ENCODE measurements around the gene CAMTA1.

CAMTA1 gene

GRCh38 chr1:7248549-7249199, 463.4 kb downstream of the CAMTA1 start:
- DNase-seq = no peak

DNA sequence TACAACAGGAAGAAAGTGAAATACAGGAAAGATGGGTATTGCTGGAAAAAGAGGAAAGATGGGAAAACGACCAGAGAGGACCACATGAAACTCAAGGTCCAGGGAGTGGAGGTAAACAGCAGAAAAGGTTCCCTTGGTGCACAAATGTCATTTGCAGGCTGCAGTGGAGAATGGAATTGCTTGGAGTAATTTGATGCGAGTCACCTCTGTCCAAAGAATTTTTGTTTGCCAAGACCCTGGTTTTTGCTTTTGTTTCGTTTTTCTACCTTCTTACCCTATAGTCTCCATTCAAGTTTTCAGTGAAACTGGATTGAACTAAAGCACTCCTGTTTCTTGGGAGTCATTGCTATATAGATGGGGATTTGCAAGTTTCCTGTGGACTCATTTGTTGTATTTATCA, 464.3 kb downstream of the CAMTA1 start:
- no peak for DNase-seq

- DNase-seq = no peak
These were observed 464.9 kb downstream of the CAMTA1 start for GRCh38 chr1:7250176-7250575.

DNA sequence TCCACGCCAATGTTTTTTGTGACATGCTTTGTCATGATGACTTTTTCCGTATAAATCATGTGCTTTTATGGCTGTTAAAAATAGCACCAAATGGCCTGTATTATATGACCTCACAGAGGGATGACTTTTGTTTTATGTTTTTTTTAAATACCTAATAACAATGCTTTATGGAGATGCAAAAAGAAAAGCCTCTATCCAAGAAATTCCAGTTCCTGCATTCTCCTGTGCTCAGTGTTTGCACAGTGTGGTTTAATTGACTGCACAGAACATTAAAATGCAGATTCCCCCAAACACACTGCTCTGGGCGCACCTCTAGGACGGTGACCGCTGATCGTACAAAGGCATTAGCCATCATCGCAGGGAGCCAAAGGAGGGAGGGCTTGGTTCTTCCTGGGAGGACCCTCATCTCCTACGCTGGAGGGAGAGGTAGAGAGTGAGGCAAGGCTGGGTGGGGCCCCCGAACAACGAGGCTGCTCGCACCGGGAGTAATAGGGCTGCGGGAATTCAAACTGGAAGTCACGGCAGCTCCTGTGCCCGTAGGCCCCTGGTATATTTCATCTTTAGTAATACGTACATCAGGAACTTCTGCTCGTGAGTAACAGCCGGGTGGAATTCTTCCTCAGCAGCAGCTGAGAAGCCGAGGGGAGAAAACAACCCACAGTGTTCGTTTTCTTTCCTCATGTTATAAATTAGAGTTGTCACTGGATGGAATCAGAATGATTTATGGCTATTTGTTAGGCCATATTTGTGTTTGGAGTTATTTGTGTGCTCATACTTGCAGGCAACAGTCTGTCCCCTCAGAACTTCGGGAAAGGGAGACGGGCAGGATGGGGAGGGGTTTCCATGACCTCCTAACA, 465.6 kb downstream of the CAMTA1 start:
- DNase-seq = no peak

DNA sequence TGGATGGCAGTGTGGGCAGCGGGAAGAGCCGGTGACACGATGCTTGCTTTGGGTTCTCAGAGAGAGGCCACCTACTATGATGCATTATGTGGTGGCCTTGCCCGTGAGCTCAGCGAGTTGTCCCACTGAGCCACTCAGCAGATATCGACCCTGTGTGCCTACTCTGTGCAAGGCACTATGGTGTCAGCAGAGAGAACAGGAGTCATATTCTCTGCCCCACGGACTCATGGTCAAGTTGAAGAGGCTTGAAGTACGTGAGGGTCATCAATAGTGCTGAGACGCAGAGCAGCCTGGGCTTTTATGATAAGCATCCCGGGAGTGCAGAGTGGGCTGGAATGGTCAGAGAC, 466.2 kb downstream of the CAMTA1 start:
- DNase-seq = no peak

DNA sequence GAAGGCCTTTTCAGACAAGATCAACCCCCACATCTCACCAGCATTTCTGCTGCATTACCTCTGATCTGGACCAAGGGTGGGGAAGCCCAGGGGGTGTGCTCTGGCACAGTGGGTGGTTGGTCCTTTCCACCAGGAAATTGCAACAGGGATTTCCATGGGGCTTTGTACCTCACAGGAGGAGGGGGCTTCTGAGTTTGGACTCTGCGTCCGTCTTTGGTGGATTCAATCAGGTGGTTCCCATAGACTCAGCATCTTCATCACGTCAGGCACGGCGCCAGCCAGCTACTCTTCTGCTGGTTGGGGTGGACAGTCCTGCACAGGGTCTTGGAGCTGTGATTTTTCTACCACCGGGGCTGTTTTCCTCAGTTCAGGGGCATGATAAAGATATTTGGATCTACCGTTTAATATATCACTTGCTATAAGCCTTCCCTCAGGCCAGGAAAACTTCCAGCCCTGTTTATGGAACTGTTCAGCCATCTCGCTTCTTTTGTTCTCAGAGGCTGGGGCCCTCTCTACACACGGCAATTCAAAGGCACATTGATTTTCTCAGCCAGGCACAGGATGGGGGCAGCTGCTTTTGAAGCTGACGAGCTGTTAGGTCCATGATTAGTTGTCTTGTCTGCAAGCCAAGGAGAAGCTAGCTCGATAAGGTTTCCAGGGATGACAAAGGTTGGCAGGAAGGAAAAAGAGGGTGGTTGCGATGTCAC, 467.3 kb downstream of the CAMTA1 start:
- DNase-seq = no peak

- no peak for DNase-seq
These were observed 467.8 kb downstream of the CAMTA1 start for GRCh38 chr1:7253118-7253480.

DNA sequence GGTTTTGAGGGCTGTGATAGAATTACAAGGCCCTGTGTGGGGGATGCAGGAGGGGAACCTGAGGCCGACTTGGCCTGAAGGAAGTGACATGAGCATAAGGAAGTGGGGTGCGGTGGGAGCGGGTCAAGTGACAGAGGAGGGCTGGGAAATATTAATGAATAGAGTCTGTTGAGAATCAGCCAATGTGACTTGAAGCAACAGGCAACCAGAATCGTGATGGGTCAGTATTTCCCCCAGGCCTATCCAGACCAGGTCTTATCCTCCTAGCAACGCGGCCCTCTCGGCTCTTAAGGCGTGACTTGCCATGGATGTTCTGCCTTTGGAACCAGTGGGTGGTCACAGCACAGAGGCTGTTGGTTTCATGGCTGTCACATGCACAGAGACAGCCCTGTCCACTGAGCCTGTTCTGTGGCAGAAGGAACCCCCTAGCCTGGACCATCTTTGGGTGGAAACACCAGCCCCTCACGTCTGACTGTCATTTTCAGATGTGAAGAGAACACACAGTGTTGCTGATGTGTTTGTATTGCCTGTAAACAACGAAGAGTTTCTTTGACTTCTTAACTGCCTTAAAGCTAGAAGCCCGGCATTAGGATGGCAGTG, 468.8 kb downstream of the CAMTA1 start:
- no peak for DNase-seq

GRCh38 chr1:7255303-7256058, 470.2 kb downstream of the CAMTA1 start:
- no peak for DNase-seq

DNA sequence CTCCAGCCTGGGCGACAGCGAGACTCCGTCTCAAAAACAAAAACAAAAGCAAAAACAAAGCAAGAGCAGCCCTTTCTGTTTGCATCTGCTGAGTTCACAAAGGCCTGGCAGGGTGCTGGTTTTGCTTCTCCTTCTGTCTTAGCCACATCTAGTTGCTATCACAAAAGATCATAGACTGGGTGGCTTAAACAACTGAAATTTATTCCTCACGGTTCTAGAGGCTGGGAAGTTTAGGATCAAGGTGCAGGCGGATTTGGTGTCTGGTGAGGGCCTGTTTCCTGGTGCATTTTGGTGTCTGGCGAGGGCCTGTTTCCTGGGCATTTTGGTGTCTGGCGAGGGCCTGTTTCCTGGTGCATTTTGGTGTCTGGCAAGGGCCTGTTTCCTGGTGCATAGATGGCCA, 471.3 kb downstream of the CAMTA1 start:
- no peak for DNase-seq

DNA sequence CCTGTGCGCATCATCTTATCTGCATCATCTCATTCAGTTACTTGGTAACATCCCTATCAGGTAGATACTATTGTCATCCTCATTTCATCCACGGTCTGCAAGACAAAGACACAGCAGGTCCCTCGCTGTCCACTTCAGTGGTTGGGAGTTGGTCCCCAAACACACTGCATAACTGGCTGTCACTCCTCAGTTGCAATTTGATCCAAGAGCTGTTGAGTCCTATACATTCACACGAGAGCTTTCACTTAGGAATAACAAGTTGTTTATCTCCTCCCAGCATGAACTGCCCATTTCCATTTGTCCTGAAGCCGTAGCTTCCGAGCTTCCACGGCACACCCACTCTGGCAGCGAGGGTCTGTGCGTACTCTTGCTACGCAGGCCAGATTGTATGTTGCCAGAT, 472.0 kb downstream of the CAMTA1 start:
- DNase-seq = no peak

DNA sequence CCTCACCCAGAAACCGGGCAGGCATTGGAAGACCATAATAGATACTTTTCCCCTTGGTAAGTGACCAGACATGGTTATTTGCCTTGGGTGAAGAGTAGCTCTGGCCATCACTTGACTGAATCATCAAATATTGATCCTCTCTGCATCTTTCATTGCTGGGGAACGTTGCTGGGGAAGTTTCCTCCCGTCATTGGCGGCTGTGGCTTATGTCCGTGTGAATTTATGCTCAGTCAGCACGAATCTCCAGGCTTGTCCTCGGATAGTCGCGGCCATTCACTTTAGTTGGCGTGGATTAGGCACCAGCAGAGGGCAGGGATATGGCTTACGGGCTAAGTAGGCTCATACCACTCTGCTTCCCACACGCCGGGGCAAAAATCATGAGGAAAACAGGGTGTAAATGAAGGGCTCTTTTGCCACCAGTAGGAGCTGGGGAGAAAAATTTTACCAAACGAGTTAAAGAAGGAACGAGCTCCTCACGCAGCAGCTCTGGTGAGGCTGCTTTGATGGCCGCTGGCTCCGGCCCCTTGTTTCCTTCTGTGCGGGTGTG, 473.4 kb downstream of the CAMTA1 start:
- no peak for DNase-seq

GRCh38 chr1:7259955-7260354, 474.7 kb downstream of the CAMTA1 start:
- DNase-seq = no peak

DNA sequence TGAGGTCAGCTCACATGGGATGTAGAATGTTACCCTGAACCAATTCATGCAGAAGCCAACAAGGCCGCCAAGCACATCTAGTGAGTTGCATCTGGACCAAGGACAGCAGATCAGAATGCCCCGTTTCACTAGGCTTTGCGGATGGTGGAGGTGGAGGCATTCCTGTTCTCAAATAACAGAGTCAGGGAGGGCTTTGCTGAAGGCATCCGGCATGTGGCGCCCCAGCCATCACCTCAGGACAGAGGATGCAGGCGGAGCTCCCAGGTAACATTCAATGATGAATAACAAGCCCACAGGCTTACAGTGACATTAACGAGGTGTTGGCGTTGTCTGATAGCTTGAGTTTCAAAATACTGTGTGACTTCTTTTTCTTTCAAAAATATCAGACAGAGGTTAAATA, 476.2 kb downstream of the CAMTA1 start:
- DNase-seq = no peak

GRCh38 chr1:7262611-7263010, 477.4 kb downstream of the CAMTA1 start:
- no peak for DNase-seq

- DNase-seq = no peak
These were observed 478.0 kb downstream of the CAMTA1 start for GRCh38 chr1:7263021-7263960.

GRCh38 chr1:7264101-7264500, 478.8 kb downstream of the CAMTA1 start:
- no peak for DNase-seq

DNA sequence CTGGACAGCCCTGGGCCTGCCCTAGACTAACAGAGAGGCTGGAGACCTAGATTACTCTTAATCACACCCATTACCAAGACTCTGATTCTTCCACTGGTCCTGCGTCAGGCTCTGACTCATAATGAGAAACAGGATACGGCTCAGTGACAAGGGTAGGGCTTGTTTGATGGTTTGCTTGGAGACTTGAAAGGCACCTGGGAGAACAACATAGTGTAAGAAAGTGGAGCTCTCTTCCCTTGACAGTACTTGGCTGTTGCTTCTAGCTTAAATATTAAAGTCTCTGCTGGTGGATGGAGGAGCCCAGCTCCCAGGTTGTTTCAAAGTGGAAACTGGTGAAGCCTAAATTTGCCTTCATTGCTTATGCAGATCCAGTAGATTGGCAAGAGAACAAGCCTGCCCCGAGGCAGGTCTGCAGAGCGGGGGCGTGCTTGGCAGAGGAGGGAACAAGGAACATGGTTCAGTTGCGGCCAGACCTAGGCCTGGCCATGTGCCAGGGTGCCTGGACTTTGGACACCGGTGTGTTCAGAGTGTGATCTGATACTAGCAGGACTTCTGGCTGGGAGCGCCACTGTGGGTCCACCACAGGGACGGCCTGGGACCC, 480.6 kb downstream of the CAMTA1 start:
- DNase-seq = no peak

- DNase-seq = no peak
These were observed 481.3 kb downstream of the CAMTA1 start for GRCh38 chr1:7266561-7266960.

- DNase-seq = no peak
These were observed 482.2 kb downstream of the CAMTA1 start for GRCh38 chr1:7267493-7267892.

DNA sequence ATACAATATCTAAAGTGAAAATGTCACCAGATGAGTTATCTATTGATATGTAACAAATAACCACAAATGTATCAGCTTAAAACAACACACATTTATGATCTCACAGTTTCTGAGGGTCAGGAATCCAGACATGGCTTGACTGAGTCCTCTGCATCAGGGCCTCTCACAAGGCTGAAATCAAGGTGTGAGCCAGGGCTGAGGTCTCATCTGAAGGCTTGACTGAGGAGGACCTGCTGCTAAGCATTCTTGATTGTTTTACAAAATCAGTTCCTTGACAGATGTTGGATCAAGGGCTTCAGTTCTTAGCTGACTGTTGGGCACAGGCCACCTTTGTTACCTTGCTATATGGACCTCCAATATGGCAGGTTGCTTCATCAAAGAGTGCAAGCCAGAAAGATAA, 483.7 kb downstream of the CAMTA1 start:
- no peak for DNase-seq
